Testis (tissue), 2 donors: ENCODE data around the gene ALKBH1.

Source experiments
- CTCF ChIP-seq, 3 experiments: fragments of 450-650 bp in 2 of 3; fragments of 200-600 bp in 1 of 3; sonication (generic) in 1 of 3; IDR thresholded peaks; one replicate each; pipeline ENCODE4 v1.5.1; 2016 to 2019; ENCODE audit warnings: antibody characterized with exemption in 3 of 3, mild to moderate bottlenecking in 2 of 3, moderate library complexity in 1 of 3
- POLR2A ChIP-seq: fragments of 450-650 bp; IDR thresholded peaks from one replicate; pipeline ENCODE4 v1.6.1; 2017; ENCODE audit warnings: antibody characterized with exemption, mild to moderate bottlenecking, moderate library complexity

- TF ChIP-seq POLR2A (no peak), CTCF (IDR thresholded peaks at IDR 0.05) (no peak)
Measured at GRCh38 chr14:77709412-77709811, 1.6 kb upstream of the ALKBH1 start.
